T-helper 1 cell (primary cell): ENCODE results near the gene RABIF.
"Not testable (repeated sequence)": the region's sequence is repeated elsewhere in the genome, so short reads cannot be mapped to it uniquely, and the experiment has no call there.

Experiments
- DNase-seq, 5 donors: peaks; one replicate each; pipeline ENCODE4 v3.0.0-alpha.2; 2012 to 2020

The RABIF gene

GRCh38 chr1:202831906-202832305, 57.0 kb downstream of the RABIF start:
- no peak for DNase-seq

- not testable (repeated sequence) for DNase-seq
Observed at GRCh38 chr1:202829223-202829622, 59.7 kb downstream of the RABIF start.
